Stimulated activated CD4-positive, alpha-beta T cell treated with anti-CD3 and anti-CD28 coated beads, Interleukin-12 subunit alpha, Interleukin-12 subunit beta, amount 100 ng/mL, for 24 hours (primary cell): ENCODE results near the gene PEAR1.

Source experiments
- DNase-seq, 2 experiments: peaks; one replicate each; pipeline ENCODE4 v3.0.0-alpha.2; 2020; ENCODE audit warnings: low read depth in 2 of 2

The PEAR1 gene, protein sequence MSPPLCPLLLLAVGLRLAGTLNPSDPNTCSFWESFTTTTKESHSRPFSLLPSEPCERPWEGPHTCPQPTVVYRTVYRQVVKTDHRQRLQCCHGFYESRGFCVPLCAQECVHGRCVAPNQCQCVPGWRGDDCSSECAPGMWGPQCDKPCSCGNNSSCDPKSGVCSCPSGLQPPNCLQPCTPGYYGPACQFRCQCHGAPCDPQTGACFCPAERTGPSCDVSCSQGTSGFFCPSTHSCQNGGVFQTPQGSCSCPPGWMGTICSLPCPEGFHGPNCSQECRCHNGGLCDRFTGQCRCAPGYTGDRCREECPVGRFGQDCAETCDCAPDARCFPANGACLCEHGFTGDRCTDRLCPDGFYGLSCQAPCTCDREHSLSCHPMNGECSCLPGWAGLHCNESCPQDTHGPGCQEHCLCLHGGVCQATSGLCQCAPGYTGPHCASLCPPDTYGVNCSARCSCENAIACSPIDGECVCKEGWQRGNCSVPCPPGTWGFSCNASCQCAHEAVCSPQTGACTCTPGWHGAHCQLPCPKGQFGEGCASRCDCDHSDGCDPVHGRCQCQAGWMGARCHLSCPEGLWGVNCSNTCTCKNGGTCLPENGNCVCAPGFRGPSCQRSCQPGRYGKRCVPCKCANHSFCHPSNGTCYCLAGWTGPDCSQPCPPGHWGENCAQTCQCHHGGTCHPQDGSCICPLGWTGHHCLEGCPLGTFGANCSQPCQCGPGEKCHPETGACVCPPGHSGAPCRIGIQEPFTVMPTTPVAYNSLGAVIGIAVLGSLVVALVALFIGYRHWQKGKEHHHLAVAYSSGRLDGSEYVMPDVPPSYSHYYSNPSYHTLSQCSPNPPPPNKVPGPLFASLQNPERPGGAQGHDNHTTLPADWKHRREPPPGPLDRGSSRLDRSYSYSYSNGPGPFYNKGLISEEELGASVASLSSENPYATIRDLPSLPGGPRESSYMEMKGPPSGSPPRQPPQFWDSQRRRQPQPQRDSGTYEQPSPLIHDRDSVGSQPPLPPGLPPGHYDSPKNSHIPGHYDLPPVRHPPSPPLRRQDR

DNA sequence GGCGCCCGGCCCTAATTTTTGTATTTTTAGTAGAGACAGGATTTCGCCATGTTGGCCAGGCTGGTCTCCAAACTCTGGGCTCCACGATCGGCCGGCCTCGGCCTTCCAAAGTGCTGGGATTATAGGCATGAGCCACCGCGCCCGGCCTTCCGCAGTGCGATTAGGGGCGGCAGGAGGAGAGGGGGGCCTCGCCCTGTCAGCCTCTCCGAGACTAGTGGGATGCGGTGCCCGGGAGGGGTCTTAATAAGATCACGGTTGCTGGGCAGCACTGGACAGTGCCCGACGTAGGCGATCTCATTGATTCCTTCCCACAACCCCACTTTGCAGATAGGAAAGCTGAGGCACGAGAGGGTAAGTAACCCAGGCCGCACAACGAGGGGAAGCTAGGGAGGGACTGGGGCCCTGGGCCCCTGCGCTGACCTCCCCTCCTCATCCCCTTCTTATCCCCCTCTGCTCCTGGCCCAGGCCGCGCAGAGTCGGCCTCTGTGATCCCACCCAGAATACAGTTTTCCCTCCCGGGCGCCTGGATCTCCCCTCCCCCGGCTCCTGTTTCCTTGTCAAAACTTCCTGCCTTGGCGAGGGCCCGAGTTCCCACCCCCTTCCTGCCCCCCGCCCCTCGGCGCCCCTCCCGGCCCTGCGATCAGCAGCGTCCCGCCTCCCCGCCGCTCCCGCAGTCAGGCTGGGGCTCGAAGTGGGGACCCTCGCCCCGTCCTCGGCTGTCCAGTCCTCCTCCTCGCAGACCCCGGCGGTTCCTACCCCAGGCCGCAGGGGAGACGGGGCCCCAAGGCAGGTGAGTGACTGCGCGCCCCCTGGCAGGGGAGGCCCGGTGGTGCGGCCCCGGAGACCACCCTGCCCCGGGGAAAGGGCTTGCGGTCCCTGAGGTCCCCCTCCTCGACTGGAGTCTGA, at the start of gene PEAR1:
Gene PEAR1, plus strand, starts transcription at position 671 of the 906 bp plus-strand sequence. CDS start 10,209 bp downstream, outside the sequence.
- DNase-seq: no peak

DNA sequence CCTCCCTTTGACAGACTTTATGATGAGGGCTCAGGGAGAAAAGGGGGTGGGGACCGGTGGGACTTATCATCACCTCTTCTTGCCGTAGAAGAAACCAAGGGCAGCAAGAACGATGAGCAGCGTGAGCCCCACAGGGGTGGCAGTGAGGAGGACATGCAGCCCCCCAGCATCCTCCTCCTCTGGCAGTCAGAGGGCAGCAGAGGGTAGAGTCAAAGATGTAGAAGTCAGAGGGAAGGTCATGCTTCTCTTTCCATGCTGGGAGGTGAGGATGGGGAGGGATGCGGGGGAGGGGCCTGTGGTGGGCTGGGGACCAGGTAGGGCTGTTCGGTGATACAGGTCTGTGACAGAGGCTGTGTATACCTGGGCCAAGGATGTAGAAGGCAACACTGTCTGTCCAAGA, 49.4 kb upstream of the PEAR1 start:
- DNase-seq: no peak

DNA sequence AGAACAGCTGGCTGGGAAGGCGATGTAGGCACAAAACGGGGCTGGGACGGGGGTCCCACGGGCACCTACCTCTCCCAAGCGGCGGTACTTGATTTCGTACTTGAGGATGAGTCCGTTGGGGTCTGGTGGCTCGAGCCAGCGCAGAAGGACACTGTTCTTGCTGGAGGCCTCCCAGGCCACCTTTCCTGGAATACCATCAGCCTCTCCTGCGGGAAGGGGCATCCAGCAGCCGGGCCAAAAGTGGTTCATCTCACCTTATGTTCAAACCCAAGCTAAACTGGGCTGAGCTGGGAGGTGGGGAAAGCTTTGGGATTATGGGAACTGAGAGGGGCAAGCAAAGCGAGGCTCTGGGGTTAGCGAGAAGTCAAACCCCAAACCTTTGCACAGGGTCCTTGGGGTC, 48.9 kb upstream of the PEAR1 start:
- no peak for DNase-seq

DNA sequence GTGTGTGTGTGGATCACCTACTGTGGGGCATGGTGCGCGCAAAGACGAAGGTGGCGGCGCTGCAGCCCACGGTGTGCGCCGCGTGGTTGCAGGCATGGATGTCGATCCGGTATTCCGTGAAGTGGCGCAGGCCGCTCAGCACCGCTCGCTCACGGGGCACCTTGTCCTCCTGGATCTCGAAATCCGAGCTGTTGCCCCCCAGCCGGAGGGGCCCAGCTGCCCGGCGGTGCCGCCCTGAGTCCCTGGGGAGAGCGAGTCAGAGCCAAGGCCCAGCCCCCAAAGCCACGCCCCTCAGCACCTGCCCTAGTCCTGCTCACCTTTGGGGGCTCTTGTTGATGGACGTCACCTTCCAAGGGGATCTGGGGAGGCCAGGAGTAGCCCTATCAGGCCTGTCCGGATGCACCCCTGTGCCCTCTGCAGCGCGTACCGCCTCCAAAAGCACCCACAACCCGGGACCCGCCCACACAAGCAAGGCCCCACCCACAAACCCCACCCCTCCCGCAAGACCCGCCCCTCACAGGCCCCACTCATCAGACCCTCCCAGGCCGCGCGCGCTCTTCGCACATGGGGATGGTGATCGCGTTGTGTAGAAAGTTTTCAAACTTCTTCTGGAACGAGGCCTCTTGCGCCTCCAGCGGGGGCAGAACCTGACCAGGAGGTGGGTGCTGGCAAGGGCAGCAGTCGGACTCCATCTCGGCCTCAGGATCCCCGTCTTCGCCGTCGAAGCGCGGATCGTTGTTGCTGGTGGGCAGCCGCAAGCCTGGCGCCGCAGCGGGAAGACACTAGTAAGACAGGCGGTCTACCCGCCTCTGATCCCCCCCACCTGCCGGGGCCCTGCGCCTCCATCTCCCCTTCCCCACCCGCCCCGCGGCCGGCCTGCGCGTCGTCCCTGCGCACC, 48.2 kb upstream of the PEAR1 start:
- no peak for DNase-seq

DNA sequence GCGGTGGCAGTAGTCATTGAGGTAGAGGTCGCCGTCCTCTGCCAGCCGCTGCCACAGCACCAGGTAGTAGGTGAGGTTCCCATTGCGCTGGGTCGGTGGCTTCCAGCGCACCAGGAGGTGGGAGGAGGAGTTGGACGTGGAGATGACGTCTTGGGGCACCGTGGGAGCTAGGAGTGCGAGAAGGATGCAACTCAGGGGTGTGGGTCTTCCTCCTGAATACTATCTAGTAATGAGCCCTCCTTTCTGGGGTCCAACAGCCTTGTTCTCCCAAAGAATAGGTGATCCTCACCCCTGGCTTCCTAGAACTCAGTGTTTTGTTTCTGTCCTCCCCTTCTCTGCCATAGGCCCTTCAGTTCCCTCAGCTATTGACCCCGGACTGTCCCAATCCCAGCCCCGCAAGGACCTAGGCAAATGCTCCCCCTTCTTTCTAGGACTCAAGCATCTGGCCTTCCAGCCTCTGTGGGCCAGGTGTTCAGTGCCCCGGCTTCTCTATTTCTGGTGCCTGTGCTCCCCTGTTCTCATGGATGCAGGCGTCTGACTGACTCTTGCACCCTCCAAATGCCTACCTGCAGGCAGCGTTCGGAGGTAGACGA, 47.5 kb upstream of the PEAR1 start:
- DNase-seq: no peak

DNA sequence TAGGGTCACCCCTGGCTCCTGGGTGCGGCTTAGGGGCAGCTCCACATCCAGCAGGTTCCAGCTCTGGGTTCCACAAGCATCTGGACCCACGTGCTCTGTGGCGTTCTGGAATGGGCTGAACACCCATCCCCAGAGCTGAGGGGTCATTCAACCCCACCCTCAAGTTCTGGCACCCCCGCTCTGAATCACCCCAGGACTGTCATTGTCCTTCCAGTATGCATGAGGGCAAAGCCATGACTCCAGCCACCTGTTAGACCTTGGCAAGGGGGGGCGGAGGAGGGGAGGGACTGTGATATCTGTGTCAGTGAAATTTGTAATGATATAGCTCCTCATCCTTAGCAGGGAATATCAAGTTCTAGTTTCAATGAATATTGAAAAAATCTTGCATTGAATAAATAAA, 46.9 kb upstream of the PEAR1 start:
- DNase-seq: no peak

DNA sequence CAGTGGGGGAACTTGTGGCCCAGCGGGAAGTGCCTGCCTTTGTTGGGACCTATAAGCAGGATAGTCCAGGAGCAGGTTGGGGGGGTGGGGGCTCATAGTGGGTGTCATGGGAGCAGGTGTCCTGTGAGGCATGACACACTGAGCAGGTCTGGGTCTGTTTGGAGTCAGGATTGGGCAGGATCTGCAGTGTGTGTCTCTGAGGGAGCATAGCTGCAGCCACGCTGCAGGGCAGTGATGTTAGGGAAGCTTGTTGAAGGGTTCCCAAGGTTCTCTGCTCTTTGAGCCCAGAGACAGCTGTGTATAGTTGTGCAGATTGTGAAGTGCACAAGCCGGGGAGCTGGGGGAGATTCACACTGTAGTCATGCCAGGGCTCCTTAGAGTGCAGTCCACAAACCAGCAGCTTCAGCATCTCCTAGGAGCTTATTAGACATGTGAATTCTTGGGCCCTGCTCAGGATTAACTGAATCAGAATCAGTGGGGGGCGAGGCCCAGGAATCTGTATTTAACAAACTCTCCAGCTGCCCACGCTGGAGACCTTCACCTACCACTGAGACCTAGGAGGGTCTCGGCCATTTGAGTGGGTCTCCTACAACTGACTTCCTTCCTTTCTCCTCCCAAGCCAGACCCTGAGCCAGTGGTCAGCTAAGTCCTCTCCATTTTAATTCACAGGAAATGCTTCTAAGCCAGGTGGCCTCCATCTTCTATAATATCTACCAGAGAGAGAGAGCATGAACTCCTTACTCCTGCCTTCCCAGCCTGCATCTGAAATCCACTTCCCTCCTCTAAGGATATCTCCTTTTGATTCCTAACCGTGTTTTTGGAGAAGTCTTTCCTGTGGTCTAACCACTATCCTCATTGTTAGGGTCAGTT, 45.7 kb upstream of the PEAR1 start:
- DNase-seq: no peak

DNA sequence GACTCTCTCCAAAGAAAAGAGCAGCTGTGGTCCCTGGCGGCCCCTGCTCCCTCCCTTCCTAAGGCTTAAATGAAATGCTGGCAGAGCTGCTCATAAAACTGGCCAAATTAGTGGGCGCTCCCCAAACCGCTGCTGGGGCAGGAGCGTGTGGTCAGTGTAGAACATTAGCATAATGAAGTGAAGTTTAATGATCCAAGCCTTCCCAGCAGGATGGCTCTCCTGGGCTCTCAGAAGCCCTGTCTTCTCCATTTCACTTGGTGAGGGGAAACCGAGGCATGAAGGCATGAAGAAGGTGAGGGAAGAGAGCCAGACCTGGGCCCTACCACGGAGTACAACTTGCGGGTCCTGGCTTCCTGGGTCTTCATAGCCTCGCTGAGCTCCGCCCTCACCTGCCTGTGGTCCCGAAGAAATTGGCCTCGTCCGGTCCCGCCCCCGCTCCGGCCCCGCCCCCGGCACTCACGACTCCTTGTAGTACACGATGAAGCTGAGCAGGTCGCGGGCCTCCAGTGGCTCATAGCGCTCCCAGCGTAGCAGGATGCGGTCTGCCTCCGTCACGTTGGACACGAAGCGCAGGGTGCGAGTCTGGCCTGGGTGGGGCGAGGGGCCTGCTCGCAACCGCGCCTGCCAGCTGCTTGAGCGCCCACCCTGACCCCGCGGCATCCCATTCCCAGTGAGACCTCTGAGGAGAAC, 44.9 kb upstream of the PEAR1 start:
- peak in 1 of 2 experiments; percentile 67 for DNase-seq

DNA sequence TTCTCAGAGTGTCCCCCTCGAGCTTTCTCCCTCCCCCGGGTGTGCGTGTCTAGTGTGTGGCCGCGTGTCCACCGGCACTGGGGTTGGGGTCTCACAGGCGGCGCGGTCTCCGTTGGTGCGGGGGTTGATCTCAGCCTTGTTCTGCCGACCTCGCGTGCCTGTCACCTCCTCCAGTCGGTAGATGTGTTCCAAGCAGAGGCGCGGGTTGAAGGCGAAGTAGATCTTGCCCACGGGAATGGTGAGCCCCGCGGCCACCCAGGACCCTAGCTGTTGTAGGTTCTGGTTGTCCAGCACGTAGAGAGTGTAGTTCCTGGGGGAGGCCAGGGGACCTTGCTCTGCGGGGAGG, 44.4 kb upstream of the PEAR1 start:
- DNase-seq: no peak

DNA sequence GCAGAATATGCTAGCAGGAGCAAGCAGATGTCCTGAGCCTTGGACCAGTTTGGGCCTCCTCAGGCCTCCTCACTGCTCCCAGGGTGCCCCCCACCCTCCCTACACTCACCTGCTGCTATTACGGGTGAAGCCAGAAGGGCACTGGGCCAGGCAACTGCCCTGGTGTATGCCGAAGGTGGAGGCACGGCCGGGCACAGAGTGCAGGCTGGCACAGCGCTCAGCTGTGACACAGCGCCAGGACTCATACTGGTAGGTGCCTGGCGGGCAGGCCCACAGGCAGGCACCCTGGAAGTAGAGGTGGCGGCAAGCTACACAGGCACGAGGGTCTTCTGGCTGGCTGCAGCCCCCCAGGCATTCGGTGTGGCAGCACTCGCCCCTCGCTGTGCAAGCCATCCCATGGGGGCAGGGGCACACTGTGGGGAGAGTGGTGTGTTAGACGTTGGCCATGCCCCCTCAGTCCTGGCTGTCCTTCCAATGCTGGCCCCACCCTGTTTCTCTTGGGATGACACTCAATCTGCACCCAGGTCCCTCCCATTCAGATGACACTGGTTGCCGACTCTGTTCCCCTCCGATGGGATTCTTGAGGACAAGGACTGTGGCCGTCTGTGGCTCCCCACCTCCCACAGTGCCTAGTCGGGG, 41.6 kb upstream of the PEAR1 start:
- no peak for DNase-seq

DNA sequence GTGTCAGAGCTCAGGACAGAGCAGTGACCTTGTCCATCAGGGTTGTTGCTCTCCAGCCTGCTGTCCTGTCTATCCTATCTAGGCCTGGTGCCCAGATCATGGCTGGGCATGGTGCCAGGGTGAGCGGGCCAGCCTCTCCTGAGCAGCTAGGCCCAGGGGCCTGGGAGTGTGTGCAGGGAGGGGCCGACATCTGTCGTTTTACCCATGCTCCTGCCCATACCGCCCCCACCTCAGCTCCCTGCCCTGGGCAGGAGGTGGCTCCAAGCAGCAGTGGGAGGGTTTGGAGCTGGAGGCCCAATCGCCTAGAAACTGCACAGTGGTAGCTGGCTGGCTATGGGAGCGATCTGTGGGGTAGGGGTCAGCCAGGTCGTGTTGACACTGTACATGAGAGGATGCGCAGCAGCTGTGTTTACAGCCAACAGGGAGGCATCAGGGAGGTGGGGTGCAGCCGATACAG, 41.1 kb upstream of the PEAR1 start:
- no peak for DNase-seq

DNA sequence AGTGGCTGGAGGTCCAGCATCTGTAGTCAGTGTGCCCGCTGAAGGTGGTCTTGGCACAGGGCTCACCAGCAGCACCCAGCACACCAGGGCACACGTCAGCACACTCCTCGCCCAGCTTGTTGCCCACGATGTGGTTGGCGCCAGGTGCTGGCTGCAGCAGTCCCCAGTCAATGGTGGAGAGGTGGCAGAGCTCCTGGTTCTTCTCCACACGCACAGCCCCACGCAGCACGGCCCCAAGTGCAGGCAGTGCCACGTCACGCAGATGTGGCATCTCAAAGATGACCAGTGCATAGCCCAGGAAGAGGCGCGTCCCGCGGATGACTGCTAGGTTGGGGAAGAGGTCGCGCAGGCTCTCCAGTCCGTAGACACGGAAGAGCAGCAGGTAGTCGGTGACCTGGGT, 39.8 kb upstream of the PEAR1 start:
- no peak for DNase-seq

DNA sequence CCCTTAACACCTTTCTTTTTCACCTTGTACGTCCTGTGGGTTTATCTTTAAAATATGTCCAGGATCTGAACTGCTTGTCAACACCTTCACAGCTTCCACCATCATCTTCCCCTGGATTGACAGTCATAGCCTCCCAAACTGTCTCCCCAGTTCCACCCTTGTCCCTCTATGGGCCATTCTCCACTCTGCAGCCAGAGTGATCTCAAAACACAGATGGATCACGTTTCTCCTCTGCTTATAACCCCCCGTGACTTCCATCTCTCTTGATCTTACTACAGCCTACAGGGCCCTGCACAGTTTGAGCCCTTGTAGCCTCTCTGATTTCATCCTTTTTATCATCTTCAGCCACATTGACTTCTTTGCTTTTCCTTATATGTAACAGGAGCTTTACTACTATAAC, 38.9 kb upstream of the PEAR1 start:
- no peak for DNase-seq

DNA sequence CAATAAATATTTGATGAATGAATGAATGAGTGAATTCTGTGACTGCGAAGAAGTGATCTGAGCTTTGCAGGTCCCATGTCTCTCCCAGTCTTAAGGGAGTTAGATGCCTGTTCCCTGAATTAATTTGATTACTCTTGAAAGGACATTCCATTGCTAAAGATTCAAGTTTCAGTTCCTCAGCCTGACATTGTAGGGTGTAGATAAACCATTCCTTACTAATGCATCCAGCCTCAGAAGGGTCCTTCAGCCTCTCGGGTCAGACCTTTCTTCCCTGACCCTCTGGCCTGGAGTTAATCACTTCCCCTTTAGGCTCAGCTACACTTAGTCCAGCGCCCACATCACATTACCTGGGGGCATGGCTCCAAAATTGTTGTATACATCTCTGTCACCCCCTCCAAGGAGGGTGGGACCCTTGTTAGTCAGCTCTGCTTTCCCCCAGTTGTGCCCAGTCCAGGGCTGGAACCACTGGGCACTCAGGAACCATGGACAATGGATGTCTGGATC, 37.2 kb upstream of the PEAR1 start:
- no peak for DNase-seq

DNA sequence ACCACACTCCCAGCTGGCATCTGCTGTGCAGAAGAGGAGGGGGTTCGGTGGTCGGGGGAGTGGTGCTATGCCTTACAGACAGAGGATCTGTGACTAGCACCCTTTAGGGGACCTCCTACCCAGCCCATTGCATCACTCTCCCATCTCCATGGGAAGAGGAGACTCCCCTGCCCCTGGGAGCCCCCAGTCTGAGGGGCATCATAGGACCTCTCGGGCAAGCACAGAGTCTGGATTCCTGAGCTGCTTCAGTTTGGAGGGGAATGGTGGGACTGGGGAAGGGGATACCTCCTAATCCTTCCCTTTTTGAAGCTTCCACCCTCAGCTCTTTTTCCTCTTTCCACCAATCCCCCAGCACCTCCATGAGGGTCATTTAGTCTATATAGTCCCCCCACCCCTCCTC, 36.0 kb upstream of the PEAR1 start:
- DNase-seq: no peak

DNA sequence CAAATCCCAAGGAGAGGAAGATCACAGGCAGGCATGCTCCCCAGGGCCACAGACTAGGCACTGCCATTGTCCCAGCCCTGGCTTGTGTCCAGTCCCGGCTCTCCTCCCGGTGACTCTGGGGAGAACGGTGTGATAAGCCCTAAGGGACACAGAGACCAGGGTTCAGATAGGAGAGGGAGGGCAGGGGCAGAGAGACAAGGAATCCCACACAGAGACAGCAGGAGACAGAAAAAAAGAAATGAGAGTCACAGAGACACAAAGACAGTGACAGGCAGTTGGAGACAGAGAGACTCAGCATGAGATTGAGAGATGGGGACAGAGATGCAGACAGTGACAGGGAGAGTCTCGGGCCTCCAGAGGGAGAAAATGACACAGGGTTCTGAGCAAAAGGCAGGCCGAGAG, 35.0 kb upstream of the PEAR1 start:
- DNase-seq: no peak

DNA sequence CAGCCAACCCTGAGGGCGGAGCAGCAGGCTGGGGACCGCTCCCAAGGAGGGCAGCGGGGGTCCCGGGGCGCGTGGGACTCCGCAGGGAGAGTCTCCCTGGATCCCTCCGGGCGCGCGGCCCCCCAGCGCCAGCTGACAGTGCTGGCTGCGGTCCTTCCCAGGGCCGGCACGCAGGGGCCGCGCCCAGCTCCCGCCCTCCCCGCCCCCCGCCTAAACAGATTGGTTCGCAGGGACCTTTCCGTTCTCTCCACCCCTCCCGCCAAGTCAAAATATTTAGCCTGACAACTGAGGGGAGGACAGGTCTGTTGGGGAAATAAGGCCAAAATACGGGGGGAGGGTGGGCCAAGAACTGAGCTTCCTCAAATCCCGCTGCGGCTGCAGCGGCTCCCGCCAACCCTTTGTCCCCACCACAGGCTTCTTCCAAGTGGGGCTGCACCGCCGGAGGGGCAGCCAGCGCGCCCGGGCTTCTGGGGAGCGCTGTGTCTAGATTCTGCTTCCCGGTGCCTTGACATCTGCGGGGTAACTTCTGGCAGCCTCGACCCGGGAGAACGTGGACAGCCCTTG, 34.5 kb upstream of the PEAR1 start, which contains the start of gene INSRR:
Gene INSRR, minus strand, starts transcription at position 159 of the 564 bp plus-strand sequence. CDS start 496 bp downstream, outside the sequence.
- DNase-seq: no peak
